HFF-Myc (cell line): ENCODE data around the gene NEK4.
"Not testable (repeated sequence)": the region's sequence is repeated elsewhere in the genome, so short reads cannot be mapped to it uniquely, and the experiment has no call there.

Experiments
- DNase-seq: peaks from one replicate; pipeline ENCODE4 v3.0.0-alpha.2; 2011; ENCODE audit warnings: low read depth; ENCODE audit errors: extremely low read depth
- H3K4me3 ChIP-seq: replicated peaks from 2 replicates; pipeline ENCODE4 v1.5.1; 2011; ENCODE audit warnings: low read depth, mild to moderate bottlenecking, control low read depth, low read length
- CTCF ChIP-seq: IDR thresholded peaks from 2 replicates; pipeline ENCODE4 v1.5.1; 2012; ENCODE audit warnings: mild to moderate bottlenecking, low read depth, low read length, control low read depth; ENCODE audit errors: missing control alignments

Gene NEK4

DNA sequence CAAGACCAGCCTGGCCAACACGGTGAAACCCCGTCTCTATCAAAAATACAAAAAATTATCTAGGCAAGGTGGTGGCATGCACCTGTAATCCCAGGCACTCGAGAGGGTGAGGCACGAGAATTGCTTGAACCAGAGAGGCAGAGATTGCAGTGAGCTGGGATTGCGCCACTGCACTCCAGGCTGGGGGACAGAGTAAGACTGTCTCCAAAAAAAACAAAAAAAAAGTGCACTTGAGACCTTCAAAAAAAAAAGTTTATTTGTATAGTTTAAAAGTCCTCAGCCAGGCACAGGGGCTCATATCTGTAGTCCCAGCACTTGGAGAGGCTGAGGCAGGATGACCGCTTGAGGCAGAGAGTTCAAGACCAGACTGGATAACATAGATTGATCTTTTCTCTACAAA, 87.1 kb downstream of the NEK4 start:
- no peak for TF ChIP-seq CTCF
- H3K4me3 ChIP-seq = no peak overlapping the region
- no peak for DNase-seq

GRCh38 chr3:52682016-52682415, 88.7 kb downstream of the NEK4 start:
- H3K4me3 ChIP-seq = no peak overlapping the region
- peak; percentile 15 for TF ChIP-seq CTCF
- DNase-seq = peak; percentile 48

DNA sequence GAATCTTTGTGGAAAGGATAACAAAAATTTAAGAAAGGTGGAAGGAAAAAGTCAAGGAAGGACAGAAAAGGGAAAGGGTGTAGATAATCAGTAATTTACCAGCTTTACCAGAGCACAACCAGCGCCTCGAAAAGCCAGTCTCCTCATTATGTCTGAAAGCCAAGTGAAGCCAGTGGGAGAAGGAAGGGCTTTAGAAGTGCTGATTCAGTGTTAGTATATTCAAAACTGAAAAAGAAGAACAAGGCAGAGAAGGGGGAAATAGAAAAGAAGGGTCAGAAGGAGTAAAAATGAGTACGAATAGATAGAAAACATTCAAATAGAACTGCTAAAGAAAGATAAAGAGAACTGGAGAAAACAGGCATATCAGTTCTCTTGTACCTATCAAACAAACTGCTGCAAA, 89.1 kb downstream of the NEK4 start:
- no peak for DNase-seq
- no peak overlapping the region for H3K4me3 ChIP-seq
- TF ChIP-seq CTCF = no peak

GRCh38 chr3:52679811-52680210, 90.9 kb downstream of the NEK4 start:
- no peak for TF ChIP-seq CTCF
- H3K4me3 ChIP-seq = no peak overlapping the region
- DNase-seq = no peak

GRCh38 chr3:52679199-52679538, 91.6 kb downstream of the NEK4 start:
- no peak overlapping the region for H3K4me3 ChIP-seq
- no peak for TF ChIP-seq CTCF
- no peak for DNase-seq

DNA sequence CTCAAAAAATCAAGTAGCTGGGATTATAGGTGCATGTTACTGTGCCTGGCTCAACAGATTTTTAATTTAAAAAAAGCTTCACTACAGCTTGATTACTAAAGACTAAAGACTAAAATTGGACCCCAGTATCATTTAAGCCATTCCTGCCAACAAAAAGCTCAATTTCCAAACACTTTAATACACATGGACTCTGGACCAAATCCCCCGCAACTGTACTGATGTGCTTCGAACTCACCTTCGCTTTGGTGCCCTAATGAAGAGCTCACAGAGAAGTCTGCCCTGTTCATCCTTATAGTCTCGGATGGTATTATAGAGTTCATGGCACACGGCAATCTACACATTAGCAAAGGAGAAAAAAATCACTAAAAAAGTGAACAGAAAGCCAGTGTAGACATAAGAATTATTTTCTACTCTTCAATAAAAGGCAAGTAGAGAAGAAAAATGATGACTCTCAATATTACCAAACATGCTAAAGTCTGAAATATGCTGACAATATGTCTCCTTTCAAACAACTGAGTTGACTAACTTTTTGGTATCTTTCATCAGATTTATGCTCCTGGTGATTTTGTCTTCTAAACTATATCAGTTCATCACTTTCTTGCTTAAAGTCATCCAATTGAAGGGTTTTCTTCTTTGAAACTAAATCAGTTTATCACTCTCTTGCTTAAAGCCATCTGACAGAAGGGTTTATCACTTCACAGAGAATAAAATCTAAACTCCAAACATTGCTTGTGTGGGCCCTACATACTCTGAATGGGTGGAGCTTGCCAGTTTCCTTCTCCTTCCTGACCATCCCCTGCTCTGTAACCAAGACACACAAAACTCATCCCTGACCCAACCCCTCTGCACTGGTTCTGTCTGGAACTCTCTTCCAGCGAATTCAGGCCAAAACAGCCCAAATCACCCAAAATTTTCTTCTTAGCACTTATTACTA, 92.2 kb downstream of the NEK4 start:
- TF ChIP-seq CTCF = no peak
- no peak overlapping the region for H3K4me3 ChIP-seq
- DNase-seq = no peak

DNA sequence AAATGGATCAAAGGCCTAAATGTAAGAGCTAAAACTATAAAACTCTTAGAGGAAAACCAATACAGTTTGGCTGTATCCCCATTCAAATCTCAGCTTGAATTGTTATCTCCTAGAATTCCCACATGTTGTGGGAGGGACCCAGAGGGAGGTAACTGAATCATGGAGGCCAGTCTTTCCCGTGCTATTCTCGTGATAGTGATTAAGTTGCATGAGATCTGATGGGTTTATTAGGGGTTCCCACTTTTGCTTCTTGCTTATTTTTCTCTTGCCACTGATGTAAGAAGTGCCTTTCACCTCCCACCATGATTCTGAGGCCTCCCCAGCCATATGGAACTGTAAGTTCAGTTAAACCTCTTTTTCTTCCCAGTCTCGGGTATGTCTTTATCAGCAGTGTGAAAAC, 94.5 kb downstream of the NEK4 start:
- not testable (repeated sequence) for DNase-seq, H3K4me3 ChIP-seq
